Measurements from ENCODE around the gene MROH7.

DNA sequence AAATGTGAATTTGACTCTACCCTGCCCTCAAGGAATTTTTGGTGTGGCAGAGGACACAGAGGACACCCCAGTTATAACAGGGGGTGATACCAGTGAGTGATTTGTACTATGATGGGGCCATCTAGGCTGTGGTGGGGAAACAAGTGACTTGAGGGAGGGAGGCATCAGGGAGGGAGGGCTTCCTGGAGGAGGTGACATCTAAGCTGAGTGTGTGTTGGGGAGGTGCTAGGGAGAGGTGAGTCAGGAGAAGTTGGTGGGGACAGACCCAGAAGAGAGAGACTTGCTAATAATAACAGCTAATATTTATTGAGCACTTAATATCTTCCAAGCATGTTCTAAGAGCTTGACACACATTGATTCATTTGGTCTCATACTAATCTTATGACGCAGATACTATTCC, 54.2 kb downstream of the MROH7 start:
- TF ChIP-seq, protein P1, sequence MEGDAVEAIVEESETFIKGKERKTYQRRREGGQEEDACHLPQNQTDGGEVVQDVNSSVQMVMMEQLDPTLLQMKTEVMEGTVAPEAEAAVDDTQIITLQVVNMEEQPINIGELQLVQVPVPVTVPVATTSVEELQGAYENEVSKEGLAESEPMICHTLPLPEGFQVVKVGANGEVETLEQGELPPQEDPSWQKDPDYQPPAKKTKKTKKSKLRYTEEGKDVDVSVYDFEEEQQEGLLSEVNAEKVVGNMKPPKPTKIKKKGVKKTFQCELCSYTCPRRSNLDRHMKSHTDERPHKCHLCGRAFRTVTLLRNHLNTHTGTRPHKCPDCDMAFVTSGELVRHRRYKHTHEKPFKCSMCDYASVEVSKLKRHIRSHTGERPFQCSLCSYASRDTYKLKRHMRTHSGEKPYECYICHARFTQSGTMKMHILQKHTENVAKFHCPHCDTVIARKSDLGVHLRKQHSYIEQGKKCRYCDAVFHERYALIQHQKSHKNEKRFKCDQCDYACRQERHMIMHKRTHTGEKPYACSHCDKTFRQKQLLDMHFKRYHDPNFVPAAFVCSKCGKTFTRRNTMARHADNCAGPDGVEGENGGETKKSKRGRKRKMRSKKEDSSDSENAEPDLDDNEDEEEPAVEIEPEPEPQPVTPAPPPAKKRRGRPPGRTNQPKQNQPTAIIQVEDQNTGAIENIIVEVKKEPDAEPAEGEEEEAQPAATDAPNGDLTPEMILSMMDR (IDR thresholded peaks at IDR 0.05 in 4 of 5, conservative IDR thresholded peaks at IDR 0.05 in 1 of 5) = no peak
- no peak for TF ChIP-seq POLR2A (IDR thresholded peaks at IDR 0.05)

Measured in gastrocnemius medialis (tissue), 4 donors.